GM19463 (cell line): ENCODE measurements around the gene PRKCB.
"Not testable (repeated sequence)": the region's sequence is repeated elsewhere in the genome, so short reads cannot be mapped to it uniquely, and the experiment has no call there.

Experiments
- ATAC-seq: cut with Tn5 transposase; IDR thresholded peaks from one replicate; pipeline ENCODE4 v1.9.1; 2021; ENCODE audit warnings: mild to moderate bottlenecking, moderate library complexity; ENCODE audit not compliant: unreplicated experiment

PRKCB gene

GRCh38 chr16:24151482-24151939 lies 315.7 kb downstream of the PRKCB start:
- ATAC-seq: no peak

- ATAC-seq: not testable (repeated sequence)
These were observed 316.3 kb downstream of the PRKCB start for GRCh38 chr16:24152048-24152447.

GRCh38 chr16:24152826-24153225 lies 317.0 kb downstream of the PRKCB start:
- ATAC-seq: no peak

- no peak for ATAC-seq
These were observed 321.0 kb downstream of the PRKCB start for GRCh38 chr16:24156777-24157176.

- ATAC-seq: no peak
These were observed 328.2 kb downstream of the PRKCB start for GRCh38 chr16:24163935-24164334.

- no peak for ATAC-seq
These were observed 328.6 kb downstream of the PRKCB start for GRCh38 chr16:24164416-24164815.

GRCh38 chr16:24165273-24165672 lies 329.5 kb downstream of the PRKCB start:
- no peak for ATAC-seq

GRCh38 chr16:24166661-24167528 lies 331.1 kb downstream of the PRKCB start:
- ATAC-seq: no peak

- ATAC-seq: no peak
These were observed 333.1 kb downstream of the PRKCB start for GRCh38 chr16:24168856-24169255.

GRCh38 chr16:24170407-24170806 lies 334.6 kb downstream of the PRKCB start:
- no peak for ATAC-seq

GRCh38 chr16:24174504-24174903 lies 338.7 kb downstream of the PRKCB start:
- no peak for ATAC-seq

GRCh38 chr16:24174957-24175356 lies 339.2 kb downstream of the PRKCB start:
- ATAC-seq: no peak

- no peak for ATAC-seq
These were observed 342.7 kb downstream of the PRKCB start for GRCh38 chr16:24178496-24178895.

GRCh38 chr16:24180451-24180850 lies 344.7 kb downstream of the PRKCB start:
- no peak for ATAC-seq

GRCh38 chr16:24188021-24188542 lies 352.3 kb downstream of the PRKCB start:
- ATAC-seq: no peak

- ATAC-seq: no peak
These were observed 353.1 kb downstream of the PRKCB start for GRCh38 chr16:24188751-24189318.

- ATAC-seq: no peak
These were observed 354.2 kb downstream of the PRKCB start for GRCh38 chr16:24189941-24190340.

GRCh38 chr16:24191876-24192402 lies 356.2 kb downstream of the PRKCB start:
- ATAC-seq: no peak

GRCh38 chr16:24195221-24195620 lies 359.4 kb downstream of the PRKCB start:
- no peak for ATAC-seq

GRCh38 chr16:24198807-24199533 lies 363.2 kb downstream of the PRKCB start:
- ATAC-seq: no peak

- ATAC-seq: no peak
These were observed 367.9 kb downstream of the PRKCB start for GRCh38 chr16:24203675-24204074.
